NCI-H2029 treated with DMSO at 0.1 percent for 48 hours (cell line): Measurements from ENCODE around the gene TBCK.
"Not testable (repeated sequence)": the region's sequence is repeated elsewhere in the genome, so short reads cannot be mapped to it uniquely, and the experiment has no call there.

ENCODE experiments used
- DNase-seq: peaks from one replicate; lab custom pipeline; 2025; lab: John Stamatoyannopoulos, UW

TBCK gene

DNA sequence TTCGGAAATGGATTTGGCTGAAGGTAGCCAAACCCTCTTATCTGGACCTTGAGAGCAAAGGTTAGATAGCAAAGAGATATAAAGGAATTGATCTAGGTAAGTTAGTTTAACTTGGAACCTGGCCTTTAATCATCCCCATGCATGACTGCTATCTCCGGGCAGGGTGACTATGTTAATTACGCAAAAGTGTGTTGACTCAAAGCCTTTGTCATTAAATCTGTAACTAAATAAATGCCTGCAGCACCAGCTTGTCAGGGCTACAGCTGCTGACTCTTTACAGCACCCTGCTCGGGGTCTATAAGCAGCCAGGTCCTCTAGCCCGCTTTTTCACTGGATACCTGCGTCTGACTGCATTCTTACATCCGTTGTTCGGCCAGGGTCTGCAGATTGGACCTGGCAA is 201.7 kb downstream of the TBCK start:
- no peak for DNase-seq

DNA sequence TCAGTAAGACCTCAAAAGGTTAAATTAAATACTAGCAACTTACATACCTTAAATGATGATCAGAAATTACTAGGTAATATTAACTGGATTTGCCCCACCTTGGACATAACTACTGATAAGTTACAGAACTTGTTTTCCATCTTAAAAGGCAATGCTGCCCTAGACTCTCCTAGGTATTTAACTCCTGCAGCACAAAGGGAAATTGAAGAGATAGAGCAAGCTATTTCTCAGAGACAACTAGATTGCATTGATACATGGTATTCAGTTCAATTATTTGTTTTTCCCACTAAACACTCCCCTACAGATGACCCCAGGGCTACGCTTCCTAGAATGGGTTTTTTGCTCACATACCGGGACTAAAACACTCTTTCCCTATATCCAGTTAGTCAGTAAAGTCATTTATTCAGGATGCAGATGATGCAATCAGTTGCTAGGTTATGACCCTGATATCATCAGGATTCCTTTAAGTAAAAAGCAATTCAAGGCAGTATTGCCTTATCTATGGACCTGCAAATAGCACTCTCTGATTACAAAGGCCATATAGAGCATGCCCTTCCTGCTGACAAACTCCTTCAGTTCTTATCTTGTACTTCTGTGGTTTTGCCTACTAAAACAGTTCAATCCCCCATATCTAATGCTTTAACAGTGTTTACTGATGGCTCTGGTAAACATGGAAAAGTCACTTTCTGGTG is 204.1 kb downstream of the TBCK start:
- DNase-seq = not testable (repeated sequence)

GRCh38 chr4:106109929-106110328 is 206.1 kb downstream of the TBCK start:
- DNase-seq = no peak

- no peak for DNase-seq
These were observed 210.3 kb downstream of the TBCK start for GRCh38 chr4:106105697-106106096.

- DNase-seq = no peak
These were observed 211.7 kb downstream of the TBCK start for GRCh38 chr4:106104276-106104675.

DNA sequence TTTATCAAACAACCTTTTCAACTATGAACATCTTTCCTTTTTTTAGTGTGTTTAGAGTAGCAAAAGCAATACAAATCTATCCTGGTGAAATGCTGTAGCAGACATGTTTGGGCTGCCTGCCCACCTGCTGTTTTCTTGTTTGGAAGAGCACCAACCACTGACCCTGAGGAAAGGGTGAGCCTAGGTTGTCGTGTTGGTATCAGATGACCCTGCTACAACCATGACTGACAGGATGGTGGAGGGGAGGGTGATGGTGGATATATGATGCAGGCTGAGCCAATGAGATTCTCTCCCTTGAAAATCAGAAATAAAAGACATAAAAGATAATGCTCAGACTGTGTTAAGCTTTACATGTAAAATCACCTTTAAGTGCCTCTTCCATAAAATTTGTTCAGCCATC is 219.6 kb downstream of the TBCK start:
- DNase-seq = no peak

- no peak for DNase-seq
These were observed 220.6 kb downstream of the TBCK start for GRCh38 chr4:106095408-106095807.

DNA sequence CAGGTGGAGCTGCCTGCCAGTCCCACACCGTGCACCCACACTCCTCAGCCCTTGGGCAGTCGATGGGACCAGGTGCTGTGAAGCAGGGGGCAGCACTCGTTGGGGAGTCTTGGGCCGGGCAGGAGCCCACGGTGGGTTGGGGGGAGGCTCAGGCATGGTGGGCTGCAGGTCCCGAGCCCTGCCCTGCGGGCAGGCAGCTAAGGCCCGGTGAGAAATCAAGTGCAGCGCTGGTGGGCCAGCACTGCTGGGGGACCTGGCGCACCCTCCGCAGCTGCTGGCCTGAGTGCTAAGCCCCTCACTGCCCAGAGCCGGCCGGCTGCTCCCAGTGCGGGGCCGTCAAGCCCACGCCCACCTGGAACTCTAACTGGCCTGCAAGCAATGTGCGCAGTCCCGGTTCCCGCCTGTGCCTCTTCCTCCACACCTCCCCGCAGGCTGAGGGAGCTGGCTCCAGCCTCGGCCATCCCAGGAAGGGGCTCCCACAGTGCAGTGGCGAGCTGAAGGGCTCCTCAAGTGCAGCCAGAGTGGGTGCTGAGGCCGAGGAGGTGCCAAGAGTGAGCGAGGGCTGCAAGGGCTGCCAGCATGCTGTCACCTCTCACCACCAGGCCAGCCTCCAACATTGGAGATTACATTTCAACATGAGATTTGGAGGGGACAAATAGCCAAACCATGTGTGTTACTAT is 223.5 kb downstream of the TBCK start:
- DNase-seq = no peak

GRCh38 chr4:106090826-106091225 is 225.2 kb downstream of the TBCK start:
- no peak for DNase-seq

GRCh38 chr4:106083065-106083464 is 232.9 kb downstream of the TBCK start:
- DNase-seq = no peak

- no peak for DNase-seq
These were observed 235.6 kb downstream of the TBCK start for GRCh38 chr4:106080376-106080775.

GRCh38 chr4:106079616-106080015 is 236.4 kb downstream of the TBCK start:
- no peak for DNase-seq

GRCh38 chr4:106065018-106065417 is 251.0 kb downstream of the TBCK start:
- no peak for DNase-seq

- no peak for DNase-seq
These were observed 253.0 kb downstream of the TBCK start for GRCh38 chr4:106063009-106063408.

DNA sequence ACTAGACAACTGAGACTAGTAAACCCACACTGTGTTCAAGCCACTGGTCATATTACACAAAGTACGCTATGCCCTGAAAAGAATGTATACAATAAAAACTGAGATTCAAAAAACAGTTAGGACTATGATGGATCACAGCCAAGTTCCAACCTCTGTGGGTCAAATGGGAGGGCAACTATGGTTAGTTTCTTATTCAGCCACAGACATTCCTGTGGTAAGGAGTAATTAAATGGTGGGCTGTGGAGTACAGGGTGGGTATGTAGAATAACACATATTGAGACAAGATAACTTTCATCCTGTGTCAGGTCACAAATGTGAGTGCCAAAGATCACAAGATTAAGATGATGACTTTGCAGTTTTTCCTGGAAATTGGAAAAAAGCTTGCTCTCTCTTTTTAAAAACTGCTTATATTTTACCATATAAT is 253.5 kb downstream of the TBCK start:
- DNase-seq = no peak

DNA sequence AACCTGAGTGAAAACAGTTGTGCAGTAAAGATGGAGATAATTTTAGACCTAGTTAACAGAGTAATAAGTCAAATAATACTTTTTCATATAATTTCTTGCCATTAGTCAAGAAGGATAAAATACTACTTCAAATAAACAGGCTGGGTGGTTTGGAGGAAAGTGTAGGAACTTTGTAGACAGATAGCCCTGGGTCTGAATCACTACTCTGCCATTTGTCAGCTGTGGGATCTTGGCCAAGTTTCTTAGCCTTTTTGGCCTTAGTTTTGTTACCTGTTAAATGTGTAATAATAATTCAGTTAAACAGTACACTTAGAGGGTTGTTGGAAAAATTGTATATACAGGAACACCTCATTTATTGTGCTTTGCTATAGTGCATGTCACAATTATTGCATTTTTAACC is 257.1 kb downstream of the TBCK start:
- DNase-seq = no peak

DNA sequence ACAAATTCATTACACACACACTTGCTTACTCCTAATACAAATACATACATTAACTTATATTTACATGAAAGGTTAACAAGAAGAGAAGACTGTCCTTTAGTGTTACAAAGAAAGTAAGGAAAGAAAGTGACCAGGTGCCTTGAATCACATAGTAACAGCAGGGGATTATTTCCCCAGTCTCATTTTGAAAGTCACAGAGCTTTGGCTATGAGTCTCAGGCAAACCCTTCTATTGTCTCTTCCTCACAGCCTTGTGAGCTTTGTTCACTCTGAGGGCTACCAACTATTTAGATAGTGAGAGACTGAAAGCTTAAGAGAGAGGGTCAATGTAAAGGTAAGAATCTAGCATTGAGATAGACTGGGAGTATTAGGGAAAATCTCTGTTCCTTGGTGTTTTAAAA is 259.1 kb downstream of the TBCK start:
- DNase-seq = no peak

DNA sequence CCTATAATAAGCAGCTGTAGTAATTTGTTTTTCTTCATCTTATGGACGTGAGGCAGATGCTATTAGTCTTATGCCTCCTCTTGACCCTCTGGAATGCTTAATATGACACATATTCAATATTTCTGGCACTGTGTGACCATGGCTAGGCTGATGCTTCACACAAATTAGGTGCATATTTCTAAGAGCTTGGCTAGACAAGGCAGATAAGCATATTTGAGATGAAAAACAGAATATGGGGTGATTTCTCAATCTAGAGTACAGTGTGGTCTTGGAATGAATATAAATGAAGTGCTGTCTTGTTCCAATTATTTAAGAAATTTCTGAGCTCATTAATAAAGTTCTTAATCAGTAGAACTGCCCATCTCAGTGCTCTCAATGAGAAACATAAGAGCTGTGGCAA is 264.5 kb downstream of the TBCK start:
- no peak for DNase-seq

- DNase-seq = no peak
These were observed 266.5 kb downstream of the TBCK start for GRCh38 chr4:106049490-106049889.

DNA sequence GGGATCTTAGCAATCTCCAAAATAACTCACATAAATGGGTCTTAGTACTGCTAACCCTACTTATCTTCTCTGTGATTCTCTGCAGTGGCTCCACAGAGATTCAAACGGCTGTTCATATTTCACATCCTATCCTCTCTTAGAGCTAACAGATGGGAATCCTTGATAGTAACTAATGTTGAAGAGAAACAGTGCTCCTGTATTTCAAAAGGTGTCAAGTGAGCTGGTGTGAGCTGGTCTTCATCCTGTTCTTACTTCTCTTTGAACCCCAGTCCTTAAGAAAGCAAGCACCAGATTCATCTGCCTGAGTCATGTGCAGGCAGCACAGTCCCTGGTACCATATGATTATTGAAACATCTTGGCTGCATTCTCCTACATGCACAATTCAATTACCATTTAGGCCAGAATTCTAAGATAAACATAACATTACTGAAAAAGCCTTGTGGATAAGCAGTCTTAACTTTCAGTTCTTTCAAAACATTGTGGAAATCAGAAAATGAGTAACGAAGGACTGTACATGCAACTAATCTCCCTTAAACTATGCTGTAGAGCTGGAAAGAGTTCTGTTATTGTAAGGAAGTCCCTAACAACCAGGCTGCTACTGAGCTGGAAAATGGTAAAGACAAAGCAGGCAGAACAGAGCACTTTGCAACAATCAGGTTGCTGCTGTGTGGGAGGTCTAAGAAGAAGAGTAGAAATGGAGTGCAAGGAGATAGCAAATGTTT is 267.6 kb downstream of the TBCK start:
- no peak for DNase-seq

- DNase-seq = no peak
These were observed 269.9 kb downstream of the TBCK start for GRCh38 chr4:106046083-106046482.

DNA sequence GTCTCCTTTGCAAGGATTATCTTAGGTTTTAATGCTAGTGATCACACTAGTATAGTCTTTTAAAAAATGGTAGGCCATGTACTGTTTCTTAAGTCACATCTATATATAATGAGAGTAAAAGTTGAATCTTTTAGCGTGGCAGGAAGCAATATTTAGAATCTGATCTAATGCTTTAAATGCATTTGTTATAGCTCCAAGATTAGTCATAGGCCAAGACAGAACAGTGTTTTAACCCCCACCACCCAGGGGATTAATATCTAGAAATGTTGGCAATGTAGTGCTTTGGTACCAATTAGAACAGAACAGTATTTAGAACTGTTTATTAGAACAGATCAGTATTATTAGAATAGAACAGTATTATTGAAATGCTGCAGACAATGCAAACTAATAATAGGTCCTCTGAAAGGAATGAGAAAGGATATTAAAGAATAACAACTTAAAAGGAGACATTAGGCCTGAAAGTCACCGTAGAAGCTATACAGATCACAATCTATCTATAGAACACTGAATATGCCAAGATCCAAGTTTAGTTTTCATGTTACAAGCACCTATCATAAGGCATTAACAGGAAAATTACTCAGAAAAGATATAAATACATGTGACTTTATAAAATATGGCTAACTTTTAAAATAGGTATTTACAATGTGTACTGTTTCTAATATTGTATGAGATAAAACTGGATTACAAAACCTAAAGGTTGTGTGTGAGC is 274.6 kb downstream of the TBCK start:
- DNase-seq = no peak

GRCh38 chr4:106039796-106040195 is 276.2 kb downstream of the TBCK start:
- DNase-seq = no peak
